ENCODE measurements around the gene BEST3.

The BEST3 gene

GRCh38 chr12:69698769-69699540 lies at the start of gene BEST3:
Gene BEST3, minus strand, starts transcription at chr12:69699303. Its CDS starts 1,505 bp downstream, at chr12:69697798.
- DNase-seq (ENCODE audit: low spot score): no peak

- DNase-seq (ENCODE audit: low spot score): no peak
These were observed 45.0 kb upstream of the BEST3 start for GRCh38 chr12:69744109-69744508.

DNA sequence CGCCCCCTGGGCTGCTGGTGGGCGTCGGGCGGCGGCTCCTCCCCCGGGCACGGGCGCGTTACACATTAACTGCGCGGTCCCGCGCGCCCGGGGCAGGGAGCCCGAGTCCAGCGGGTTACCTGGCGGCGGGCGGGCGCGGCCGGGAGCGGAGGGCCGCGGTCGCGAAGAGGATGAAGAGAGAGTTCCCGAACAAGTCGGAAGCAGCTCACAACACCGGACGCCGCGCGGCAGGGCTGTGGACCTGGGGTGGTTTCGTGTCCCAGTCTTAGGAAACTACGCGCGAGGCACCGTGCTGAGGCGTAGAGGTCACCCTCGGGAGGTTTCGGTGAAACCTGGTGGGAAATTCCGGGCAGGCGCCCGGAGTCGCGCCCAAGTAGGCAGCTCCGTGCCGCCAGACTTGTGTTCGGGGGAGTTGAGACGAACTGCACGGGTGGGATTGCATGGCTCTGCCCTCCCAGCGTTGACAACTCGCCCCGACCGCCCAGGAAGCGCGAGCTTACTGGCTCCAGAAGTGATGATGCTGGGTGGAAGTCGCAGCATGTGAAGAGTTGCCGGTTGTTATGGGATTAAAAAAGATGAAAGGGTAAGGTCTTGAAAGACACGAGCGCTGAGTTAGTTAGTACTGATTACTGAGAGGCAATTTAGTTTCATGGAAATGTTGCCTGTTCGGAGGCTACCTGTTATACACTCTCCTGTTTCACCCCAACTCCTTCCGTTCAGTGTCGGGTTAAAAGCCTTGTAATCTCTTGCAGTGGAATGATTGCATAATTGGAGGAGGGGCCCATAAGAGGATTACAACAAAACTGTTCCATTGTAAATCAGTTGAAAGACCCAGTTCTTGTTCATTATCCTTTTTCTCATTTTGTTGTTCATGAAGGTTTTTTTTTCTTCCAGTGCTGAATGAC lies 40.4 kb upstream of the BEST3 start:
- DNase-seq (ENCODE audit: low spot score): peak; percentile 27

- peak; percentile 57 for DNase-seq (ENCODE audit: low spot score)
These were observed 39.5 kb upstream of the BEST3 start, which contains the start of gene RAB3IP for GRCh38 chr12:69738351-69739286. Gene RAB3IP, plus strand, starts transcription at chr12:69738860. Its CDS starts 16,549 bp downstream, at chr12:69755409.

DNA sequence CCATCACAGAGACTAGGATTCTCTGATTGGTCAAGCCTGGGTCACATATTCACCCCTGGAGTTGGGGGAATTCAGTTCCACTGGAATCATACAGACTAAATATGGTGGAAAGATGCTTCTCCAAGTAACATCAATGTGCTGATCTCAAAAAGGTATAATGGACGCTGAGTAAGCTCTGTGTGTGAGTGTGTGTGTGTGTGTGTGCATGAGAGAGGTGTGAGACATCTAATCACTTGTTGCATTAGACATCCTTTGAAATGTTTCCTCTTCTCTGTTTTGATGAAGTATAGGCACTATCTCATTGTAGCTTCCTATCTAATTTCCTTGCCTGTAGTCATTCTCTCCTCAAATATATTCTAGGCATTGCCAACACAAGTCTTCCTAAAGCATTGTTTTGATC lies 34.5 kb upstream of the BEST3 start:
- no peak for DNase-seq (ENCODE audit: low spot score)

GRCh38 chr12:69732088-69732487 lies 33.0 kb upstream of the BEST3 start:
- no peak for DNase-seq (ENCODE audit: low spot score)

- DNase-seq (ENCODE audit: low spot score): no peak
These were observed 27.8 kb upstream of the BEST3 start for GRCh38 chr12:69726922-69727321.

- DNase-seq (ENCODE audit: low spot score): no peak
These were observed 21.6 kb upstream of the BEST3 start for GRCh38 chr12:69720750-69721149.

DNA sequence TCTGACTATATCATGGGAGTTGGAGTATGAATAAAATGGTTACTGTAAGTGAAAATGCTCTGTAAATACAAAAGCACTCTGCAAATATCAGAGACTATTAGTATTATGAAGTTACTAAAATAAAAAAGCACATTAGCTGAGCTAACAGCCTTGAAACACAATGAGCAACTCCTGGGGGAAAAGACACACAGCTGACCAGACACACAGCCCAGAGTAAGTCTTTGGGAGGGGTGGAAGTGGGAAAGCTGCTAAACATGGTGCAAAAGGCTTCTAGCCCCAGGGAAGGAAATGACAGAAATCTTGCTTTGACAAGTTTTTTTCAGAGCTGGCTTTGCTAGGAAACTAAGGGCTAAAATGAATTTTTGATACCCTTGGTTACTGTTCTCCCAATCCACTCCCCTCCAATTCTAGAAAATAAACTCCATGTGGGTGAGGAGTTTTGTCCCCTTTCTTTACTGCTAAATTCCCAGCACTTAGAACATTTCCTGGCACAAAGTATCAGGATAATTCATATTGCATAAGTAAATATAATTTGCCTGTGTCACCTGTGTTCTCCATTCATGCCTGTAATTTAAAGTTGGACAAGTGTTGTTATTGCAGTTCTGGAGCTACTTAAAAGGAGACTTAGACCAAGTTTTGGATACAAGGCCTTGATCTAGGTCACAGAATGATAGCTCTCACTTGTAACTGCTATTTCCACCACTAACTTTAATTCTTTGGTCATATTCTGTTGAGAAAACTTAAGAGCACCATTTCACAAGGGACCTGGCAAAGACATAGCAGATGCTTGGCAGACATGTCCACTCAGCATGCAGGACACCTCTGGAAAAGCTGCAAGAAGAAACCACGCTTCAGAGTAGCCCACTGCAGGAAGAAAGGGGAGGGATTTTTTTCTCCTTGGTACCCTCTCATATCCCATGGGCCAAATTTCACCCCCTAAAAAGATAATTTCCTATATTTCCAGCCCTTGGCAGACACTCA lies 20.5 kb upstream of the BEST3 start:
- no peak for DNase-seq (ENCODE audit: low spot score)

DNA sequence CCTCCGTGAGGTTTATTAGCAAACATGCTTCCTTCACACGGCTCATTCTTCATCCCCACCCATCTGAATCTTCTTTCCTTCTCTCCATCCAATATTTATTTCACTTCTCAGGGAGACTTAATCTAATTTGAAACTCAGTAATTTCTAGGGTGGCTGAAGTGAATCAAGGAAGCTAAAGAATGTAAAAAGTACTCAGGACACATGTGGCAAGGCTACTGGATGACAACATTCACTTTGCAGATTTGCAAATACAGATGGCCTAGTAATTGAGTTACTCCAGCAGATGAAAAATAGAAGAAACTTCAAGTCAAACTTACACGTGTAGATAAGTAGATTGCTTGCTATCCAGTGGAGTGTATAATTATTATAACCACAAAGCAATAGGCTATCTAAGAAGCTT lies 15.4 kb upstream of the BEST3 start:
- DNase-seq (ENCODE audit: low spot score): no peak

GRCh38 chr12:69712826-69713225 lies 13.7 kb upstream of the BEST3 start:
- DNase-seq (ENCODE audit: low spot score): no peak

DNA sequence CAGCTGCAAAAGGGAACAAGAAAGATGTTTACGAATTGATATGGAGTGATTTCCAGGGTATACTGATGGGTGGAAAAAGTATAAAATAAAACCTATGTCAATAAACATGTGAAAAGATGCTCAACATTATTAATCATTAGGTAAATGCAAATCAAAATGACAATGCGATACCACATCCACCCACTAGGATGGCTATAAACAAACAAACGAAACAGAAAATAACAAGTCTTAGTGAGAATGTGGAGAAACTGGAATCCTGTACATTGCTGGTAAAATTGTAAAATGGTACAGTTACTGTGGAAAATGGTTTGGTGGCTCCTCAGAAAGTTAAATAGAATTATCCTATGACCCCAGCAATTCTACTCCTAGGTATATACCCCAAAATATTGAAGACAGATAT lies 9.5 kb upstream of the BEST3 start:
- no peak for DNase-seq (ENCODE audit: low spot score)

DNA sequence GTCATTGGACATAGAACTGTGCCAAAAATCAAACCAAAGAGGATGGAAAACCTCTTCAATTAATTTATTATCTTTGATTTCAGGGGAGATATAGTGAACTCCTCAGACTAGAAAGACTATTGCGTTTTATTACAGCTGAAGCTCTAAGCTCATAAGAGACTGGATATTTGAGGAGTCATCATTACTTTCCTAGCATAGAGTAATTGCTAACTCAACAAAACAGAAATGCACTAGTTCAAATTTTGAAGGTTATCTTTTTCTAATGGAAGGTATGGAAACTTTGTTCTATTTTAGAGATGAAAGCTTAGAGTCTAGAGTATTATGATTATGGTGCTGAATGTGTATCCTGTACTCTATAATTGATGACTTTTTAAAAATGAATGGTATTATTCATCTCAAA lies 5.3 kb upstream of the BEST3 start:
- no peak for DNase-seq (ENCODE audit: low spot score)

GRCh38 chr12:69703146-69703642 lies 4.1 kb upstream of the BEST3 start:
- DNase-seq (ENCODE audit: low spot score): no peak

GRCh38 chr12:69701826-69702225 lies 2.7 kb upstream of the BEST3 start:
- DNase-seq (ENCODE audit: low spot score): no peak

GRCh38 chr12:69698054-69698453 lies 1.0 kb downstream of the BEST3 start:
- no peak for DNase-seq (ENCODE audit: low spot score)

GRCh38 chr12:69694123-69694522 lies 5.0 kb downstream of the BEST3 start:
- no peak for DNase-seq (ENCODE audit: low spot score)

DNA sequence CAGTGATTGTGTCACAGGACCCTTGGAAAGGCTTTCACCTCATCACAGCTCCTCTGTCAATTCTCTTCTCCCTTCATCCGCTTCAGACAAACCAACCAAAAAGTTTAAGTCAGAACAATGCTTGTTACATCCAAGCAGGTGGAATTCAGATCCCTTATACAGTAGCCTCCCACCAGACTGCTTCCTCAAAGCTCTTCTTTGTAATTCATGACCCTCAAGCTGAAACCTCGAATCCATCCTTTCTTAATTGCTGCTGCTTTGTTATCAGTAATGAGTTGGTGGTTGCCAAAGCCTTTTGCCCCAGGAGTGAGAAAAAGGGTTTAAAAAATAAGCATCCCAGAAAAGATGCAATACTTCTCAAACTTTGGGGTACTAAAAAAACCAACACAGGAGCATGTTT lies 9.5 kb downstream of the BEST3 start:
- DNase-seq (ENCODE audit: low spot score): no peak

GRCh38 chr12:69688471-69689427 lies 10.4 kb downstream of the BEST3 start:
- DNase-seq (ENCODE audit: low spot score): peak; percentile 96

All from kidney capillary endothelial cell (primary cell).